HT-29 (cell line): ENCODE results near the gene GADD45B. TPM values are rescaled to one million over a fixed set of nuclear protein-coding genes. Genes with fewer than 3 reads are reported as not detected.

Experiments used
- DNase-seq: peaks from one replicate; pipeline ENCODE4 v3.0.0-alpha.2; 2015; ENCODE audit warnings: low spot score
- total RNA-seq: library from RNA; depleted of rRNA; stranded (reverse); fragments of >200 nt; shearing (Covaris generic); gene quantifications from 2 replicates; pipeline ENCODE4 v1.2.3, GENCODE V29; 2014; rRNA removed

The GADD45B gene, protein sequence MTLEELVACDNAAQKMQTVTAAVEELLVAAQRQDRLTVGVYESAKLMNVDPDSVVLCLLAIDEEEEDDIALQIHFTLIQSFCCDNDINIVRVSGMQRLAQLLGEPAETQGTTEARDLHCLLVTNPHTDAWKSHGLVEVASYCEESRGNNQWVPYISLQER
- 15.2 and 21.8 TPM in 2 replicates for total RNA-seq

DNA sequence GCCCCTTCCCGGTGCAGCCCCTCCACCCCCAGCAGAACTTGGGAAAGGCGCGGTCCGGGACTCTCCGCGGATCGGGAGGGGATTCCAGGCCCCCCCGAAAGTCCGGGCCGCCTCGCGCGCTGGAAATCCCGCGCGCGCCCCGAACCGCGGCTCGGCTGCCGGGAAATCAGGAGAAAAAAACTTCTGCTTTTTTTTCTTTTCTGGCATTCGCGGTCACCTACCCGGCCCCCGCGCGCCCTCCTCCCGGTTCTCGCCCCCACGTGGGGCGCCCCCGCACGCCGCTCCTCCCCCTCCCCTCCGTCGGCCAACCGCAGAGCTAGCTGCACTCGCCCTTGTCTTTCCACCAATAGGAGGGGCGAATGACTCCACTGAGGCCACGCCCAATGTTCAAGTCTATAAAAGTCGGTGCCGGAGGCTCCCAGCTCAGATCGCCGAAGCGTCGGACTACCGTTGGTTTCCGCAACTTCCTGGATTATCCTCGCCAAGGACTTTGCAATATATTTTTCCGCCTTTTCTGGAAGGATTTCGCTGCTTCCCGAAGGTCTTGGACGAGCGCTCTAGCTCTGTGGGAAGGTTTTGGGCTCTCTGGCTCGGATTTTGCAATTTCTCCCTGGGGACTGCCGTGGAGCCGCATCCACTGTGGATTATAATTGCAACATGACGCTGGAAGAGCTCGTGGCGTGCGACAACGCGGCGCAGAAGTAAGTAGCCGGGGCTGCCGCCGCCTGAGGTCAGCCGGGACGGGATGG, at the start of gene GADD45B:
Gene GADD45B, plus strand, starts transcription at position 426 of the 749 bp plus-strand sequence. Its CDS starts 232 bp downstream, at position 658.
- DNase-seq = peak; percentile 89

DNA sequence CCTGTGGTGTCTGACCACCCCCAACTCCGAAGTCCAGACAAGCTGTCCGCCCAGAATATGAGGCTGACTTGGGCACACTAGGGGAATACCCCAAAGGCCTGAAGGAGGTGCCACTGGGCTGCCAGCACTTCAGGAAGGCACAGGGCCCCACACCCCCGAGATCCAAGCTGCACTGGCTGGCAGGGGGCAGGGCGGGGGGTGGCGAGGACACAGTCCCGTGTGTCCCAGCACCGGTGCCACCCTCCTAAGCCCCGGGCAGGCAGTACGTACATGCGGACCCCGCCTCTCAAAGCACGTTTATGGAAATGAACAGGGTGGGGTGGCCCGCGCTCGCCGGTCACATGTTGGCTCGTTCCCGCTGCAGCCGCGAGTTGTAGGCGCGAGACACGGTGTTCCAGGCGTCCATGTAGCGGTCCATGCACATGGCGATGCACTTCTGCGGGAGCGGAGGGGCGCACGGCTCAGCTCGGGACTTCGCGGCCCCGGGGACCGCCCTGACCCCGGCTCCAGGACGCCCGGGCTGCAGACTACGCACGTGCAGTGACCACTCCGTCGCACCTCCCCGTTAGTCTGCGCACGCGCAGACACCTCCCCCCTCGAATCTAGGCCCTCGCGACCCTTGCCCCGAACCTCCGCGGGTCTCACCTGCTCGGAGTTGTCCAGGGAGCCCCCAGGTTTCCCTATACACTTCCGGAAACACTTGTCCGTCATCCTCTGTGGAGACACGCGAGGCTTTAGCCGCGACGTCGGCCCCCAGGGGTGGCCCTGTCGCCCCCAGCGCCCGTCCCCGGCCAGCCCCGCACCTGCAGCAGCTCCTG, 49.1 kb upstream of the GADD45B start:
- DNase-seq = peak; percentile 20

DNA sequence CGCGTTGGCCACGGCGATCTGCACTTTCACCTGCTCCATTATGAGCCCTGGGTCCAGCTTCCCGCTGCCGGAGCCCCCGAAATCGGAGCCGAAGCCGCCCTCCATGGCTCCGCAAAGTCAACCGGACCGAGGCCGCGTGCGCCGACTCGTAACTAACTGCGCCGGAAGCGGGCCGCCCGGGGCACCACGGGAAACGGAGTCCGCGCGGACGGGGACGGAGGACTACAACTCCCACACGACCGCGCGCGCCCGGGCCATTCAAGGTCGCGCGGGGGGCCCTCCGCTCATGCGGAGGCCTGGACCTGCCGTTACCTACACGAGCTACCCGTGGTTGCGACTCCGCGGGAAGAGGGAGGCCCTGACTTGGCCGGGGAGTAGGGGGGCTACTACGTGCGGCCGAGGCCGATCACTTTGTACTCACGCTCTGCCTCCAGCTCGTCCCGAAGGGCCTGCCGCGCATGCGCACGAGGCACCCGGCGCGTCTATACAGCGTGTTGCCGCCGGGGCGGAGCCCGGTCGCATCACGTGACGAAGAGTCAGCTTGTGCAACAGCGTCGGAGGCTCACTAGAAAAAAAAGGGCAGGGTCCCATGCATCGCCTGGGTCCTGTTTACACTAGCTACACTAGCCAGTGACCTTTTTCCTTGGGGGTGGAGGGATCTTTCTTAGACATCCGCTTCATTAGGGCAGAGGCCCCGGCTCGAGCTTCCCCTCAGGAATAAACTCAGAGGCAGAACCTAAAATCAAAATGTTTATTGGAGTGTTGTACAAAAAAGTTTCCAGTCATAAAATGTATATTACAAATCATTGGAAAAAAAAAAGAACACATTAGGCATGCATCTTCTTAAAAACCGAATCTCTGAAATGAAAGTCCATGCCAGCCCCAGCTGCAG, 48.3 kb upstream of the GADD45B start, which contains the start of gene TIMM13:
Gene TIMM13, minus strand, starts transcription at position 158 of the 892 bp plus-strand sequence. Its CDS starts 53 bp downstream, at position 105.
- peak; percentile 93 for DNase-seq

DNA sequence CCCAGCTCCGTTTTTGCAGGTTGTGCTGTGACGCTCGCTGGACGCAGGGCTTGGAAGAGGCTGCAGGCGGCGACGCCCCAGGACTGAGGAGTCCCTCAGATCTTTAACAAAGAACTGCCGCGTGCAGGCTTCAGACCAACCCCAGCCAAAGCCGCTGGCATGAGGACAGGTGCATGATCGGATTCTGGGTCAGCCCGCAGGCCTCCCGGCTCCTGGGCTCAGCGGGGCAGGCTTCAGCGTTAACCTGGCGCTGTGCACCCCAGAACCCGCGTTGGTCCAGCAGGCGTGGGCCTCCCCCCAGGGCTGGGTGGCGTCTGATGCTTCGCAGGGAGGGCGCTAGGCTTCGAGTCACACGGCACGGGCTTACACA, 47.6 kb upstream of the GADD45B start:
- peak; percentile 50 for DNase-seq

DNA sequence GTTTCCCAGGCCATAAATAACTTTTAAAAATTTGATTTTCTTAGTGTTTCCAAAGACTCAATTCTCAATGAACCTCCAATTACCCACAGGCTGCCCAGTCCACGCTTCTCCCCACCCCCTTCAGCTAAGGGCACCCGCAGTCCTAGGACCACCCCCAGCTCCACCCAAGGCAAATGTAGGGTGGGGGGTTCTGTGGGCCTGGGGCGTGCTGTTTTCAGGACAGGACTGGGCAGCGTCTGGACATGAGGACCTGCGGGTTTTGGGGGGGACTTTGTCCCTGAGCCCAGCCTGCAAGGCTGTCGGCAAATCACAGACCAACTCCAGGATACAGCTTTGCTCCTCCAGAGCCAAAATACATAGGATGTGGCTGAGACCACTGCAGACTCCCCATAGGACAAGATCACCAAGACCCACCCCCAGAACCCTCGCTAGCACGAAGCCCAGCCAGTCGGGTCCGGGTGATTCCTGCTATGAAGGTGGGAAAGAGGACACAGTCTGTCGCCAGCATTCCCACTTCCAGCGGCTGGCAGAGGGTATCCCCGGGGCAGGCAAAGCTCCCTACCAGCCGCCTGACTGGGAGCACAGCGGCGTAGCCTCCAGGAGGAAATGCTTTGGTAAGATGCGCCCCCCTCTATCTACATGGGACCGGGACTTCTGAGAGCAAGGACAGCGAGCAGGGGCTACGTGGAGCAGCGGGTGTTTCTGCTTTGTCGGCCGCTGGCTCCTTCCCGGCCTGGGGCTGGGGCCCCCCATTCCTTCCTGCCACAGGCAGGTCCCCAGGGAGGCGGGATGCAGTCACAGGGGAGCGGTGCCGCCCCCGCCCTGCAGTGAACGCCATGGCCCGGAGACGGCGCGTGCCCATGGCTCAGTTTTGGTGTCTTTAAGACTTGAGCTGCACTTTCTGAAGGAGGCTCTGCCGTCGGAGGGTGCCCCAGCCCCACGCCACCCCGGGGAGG, 46.9 kb upstream of the GADD45B start:
- no peak for DNase-seq

DNA sequence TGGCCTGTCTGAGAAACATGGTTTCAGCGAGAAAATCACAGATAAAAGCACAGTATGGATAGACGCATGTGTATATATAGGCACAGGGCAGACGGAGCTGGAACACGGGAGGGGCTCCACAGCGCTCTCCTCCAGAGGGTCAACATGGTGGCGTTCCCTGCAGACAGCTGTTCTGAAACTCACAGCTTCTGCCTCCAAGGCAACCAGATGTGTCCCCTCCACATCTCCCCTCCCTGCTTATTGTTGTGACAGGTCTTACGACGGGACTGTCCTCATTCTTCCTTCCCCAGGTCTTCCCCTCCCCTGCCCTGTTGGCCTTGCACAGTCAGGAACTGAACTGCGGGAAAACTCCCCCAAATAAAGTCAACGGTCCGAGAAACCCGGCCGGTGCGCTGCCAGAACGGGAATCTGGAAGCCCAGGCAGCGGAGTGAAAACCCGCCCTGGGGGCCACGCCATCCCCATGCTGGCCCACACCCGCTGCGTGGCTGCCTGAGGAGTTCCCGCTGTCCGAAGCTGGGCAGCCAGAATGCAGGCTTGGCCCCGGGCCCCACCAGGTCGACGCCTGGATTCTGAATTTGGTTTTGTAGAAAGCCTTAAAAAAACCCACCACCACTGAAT, 45.9 kb upstream of the GADD45B start:
- no peak for DNase-seq

DNA sequence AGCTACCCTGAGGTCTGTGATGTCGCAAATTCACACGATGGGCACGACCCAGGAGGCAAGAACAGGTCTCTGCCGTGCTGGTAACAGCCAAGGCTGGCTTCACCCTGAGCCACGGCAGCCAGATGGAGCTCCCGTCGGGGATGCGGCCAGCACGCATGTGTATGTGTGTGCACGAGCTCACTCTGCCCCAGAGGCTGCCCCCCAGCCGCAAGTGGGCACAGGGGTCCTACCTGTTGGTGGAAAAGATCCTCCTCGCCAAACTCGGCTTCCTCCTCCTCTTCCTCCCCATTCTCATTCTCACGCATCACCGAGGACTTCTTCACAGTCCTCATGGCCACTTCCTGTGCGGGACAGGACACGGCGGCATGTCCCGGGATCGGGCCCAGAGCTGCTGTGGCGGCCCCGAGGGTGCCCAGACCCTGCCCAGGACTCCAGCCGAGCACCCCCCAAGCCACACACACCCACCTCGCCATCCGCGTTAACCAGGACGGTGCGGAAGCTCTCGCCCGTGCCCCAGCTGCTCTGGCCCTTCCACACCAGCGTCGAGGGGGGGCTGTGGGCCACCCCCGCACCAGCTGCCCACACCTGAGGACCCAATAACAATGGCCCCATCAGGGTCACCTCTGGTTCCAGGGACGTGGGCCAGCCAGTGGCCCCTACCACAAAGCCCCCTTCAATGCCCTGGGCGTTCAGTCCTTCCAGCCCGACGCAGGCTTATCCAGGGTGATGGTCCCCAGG, 44.4 kb upstream of the GADD45B start:
- no peak for DNase-seq

DNA sequence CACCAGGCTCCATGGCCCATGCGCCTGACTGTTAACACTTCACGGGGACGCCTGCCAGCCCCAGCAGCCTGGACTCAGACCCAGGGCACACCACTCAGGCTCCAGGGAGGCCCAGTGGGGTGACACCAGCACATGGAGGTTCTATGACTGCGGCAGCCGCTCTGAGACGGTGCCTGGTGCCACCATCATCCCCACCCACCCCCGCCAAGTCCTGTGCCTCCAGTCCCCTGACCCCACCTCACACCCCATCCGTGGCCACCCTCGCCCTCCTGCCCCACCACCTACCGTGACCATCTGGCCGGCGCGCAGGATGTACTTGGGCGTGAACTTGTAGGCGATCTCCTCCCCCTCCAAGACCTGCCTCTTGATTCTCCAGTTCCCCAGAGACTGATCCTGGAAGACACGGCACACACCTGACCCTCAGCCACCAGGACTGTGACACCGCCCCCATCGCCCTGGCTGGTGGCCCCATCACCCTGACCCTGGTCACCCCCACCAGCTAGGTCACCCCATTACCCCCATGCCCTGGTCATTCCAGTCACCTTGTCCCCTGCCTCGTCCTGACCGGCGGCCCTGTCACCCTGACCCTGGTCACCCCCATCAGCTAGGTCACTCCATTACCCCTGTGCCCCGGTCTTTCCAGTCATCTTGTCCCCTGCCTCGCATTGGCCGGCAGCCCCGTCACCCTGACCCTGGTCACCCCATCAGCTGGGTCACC, 43.6 kb upstream of the GADD45B start:
- DNase-seq = no peak

DNA sequence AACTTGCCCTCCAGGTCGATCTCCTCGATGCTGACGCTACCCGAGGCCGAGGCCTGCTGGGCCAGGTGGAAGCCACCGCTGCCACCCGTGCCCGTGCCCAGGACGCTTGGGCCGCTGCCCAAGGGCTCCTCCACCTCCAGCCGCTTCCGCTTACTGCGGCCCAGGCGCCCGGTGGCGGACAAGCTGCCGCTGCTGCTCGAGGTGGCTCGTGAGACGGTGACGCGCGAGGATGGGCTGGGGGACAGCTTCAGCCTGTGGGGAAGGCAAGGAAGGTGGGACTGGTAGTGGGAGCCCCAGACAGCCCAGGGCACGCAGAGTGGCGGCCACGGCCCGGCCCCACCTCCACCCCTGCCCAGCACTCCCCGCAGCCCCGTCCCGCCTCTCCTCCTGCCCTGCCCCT, 42.1 kb upstream of the GADD45B start:
- DNase-seq = no peak

DNA sequence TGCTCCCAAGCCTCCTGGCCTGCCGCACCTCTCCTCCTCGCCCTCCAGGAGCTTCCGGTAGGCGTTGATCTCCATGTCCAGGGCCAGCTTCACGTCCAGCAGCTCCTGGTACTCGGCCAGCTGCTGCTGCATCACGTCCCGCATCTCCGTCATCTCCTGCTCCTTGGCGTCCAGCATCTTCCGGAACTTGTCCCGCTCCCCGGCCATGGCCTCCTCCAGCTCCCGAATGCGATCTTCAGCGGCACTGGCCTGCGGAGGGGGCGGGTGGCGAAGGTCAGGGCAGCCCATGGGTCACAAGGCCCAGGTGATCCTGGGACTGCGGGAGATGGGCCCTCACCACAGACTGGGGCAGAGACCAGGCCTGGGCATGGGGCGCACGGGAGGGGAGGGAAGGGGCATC, 41.7 kb upstream of the GADD45B start:
- DNase-seq = no peak

DNA sequence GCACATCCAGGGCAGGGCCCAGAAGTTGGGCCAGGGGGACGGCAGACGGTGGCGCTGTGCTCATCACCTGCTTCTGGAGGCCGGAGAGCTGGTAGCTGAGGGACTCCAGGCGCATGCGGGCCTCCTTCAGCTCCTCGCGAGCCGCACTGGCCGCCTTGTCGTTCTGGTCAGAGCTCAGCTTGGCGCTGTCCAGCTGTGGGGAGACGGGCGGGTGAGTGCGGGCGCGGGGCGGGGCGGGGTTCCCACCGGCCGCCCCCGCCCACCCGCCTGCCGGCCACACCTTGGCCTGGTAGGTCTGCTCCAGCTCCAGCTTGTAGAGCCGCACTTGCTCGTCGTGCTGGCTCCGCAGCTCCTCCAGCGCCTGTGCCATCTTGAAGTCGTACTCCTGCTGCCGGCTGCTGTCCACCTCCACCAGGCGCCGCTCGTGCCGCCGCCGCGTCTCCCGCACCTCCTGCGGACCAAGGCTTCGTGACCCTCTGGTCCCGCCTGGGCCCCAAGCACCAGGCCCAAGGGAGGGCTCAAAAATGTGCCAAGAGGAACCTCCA, 41.1 kb upstream of the GADD45B start:
- no peak for DNase-seq

DNA sequence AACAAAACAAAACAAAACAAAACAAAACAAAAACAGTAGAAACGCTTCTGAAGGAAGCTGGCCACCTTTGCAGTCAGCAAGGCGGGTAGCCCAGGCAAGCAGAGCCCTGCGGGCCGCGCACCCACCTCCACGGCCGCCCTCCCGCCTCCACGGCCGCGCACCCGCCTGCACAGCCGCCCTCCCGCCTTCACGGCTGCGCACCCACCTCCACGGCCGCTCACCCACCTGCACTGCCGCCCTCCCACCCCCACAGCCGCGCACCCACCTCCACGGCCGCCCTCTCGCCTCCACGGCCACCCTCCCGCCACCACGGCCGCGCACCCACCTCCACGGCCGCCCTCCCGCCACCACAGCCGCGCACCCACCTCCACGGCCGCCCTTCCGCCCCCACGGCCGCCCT, 39.5 kb upstream of the GADD45B start:
- DNase-seq = no peak

DNA sequence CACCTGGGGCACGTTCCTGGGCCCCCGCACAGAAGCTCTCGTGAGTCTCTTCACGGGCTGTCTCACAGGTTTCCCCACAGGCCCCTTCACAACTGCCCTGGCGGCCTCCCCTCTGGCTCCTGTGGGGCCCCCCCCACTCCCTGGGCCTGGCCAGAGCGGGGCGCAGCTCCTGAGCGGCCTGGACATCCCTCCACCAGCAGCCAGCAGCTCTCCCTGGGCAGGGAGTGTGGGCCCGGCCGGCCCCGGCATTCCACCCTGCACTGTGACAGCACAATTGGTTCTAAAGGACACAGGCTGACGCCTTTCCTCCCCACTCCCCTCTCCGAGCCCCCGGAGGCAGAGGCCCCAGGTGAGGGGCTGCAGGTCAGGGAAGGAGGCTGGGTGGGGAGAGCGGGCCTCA, 39.0 kb upstream of the GADD45B start:
- DNase-seq = no peak

DNA sequence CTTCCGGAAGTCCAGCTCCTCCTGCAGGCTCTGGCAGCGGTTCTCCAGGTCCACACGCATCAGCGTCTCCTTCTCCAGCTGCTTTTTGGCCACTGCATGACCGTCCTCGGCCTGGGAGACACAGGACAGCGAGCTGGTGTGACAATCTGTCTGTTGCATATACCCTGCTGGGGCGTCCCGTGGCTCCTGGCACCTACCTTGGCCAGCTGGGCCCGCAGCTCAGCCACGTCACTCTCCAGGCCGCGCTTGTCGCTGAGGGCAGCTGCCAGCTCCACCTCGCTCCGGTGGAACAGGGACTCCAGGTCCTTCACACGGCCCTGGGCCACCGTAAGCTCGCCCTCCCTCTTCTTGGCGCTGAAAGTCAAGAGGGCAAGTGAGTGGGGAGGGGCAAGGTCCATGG, 37.7 kb upstream of the GADD45B start:
- DNase-seq = no peak

DNA sequence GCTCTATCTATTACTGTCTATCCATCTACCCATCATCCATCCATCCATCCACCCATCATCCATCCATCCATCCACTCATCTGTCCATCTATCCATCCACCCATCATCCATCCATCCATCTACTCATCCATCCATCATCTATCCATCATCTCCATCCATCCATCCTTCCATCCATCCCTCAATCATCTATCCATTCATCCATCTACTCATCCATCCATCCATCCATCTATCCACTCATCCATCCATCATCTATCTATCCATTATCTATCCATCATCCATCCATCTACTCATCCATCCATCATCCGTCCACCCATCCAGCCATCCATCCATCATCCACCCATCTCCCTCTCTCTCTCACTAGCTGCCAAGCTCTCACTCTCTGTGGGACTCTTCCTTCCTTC, 35.4 kb upstream of the GADD45B start:
- no peak for DNase-seq

DNA sequence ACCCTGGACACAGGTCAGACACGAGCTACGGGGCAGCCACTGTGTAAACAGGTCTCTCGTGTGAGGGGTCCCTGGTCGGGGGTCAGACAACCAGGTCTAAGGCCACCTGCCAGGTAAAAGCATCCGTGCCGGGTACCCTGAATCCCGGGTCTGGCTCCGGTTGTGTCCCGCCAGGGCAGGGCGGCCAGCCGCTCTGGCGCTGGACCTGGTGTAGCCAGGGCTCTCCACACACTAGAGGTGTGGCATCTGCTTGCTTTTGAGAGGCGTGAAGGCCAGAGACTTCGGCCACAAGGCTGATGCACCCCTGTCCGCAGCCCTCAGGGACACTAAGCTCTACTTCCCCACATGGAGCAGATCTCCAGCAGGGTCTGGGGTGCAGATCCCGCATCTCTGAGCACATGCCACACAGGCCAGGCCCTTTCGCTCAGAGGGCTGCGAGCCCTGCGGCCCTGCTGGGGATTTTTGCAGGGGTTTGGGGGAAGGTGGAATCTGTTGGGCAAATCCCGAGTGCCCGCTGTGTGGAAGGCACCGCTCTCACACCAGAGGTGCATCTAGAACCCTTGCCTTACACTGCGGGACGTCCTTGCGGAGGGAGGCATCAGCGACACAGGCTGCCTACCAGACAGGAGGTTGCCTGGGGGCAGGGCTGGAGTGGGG, 34.7 kb upstream of the GADD45B start:
- no peak for DNase-seq

DNA sequence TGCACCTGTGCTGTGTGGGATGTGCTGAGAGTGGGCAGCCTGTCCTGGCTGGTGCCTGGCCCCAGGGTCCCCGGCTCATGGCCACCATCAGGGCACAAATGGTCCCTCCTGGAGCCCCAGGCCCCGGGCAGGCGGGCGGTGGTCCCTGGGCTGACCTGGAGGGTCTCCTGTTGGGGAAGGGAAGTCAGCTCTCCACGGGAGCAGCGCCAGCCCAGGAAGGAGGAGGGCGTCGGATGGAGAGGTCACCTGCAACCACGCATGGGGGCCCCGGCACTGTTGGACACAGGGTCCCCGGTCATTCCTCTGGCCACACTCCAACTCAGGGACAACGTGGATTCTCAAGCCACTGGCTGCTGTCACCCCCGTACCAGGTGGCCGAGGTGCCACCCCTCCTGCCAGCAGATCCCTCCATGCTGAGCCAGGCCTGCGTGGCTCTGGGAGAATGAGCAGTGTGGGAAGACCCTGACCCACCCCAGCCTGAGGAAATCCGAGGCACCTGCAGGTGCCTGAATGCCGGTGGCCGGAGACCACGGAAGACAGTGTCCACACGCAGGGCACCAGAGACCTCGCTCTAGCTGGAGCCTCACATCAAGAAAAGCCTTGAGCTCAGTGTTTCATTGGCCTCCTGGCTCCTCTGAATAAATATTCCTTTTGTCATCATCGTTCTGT, 32.7 kb upstream of the GADD45B start:
- no peak for DNase-seq
